ENCODE measurements around the gene TLCD3B.
"Not testable (repeated sequence)": the region's sequence is repeated elsewhere in the genome, so short reads cannot be mapped to it uniquely, and the experiment has no call there.

The TLCD3B gene

DNA sequence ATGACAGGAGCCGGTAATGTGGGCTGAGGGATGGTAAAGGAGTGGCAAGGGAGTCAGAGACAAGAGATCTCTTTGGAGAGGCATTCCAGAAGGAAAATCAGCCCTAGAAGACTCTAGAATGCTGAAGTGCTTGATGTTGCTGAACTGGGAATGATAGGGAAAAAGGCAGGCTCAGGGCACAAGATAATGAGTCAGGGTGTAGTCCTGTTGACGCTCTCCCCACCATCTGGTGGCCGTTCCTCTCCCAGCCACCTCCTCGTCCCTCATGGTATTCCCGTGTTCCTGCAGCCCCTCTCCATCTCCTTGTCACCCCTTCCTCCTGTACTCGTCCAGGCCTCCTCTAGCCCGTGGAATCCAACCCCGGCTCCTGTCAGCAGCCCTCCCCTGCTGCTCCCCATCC, 23.4 kb upstream of the TLCD3B start:
- H3K4me3 ChIP-seq (ENCODE audit: low read length): no peak overlapping the region
- H3K4me1 ChIP-seq (ENCODE audit: control insufficient read depth, low read depth, low read length): peaks cover 3% of the 10 kb centered on the region
- no peak overlapping the region for H3K9ac ChIP-seq (ENCODE audit: low read length)
- H3K27me3 ChIP-seq (ENCODE audit: control insufficient read depth, insufficient read depth, low read length): no peaks in the 10 kb centered on the region
- no peaks in the 10 kb centered on the region for H3K9me3 ChIP-seq (ENCODE audit: control insufficient read depth, low read depth, low read length)
- no peaks in the 10 kb centered on the region for H3K36me3 ChIP-seq (ENCODE audit: control insufficient read depth, low read depth, low read length)
- no peak overlapping the region for H3K27ac ChIP-seq (ENCODE audit: low read length)

DNA sequence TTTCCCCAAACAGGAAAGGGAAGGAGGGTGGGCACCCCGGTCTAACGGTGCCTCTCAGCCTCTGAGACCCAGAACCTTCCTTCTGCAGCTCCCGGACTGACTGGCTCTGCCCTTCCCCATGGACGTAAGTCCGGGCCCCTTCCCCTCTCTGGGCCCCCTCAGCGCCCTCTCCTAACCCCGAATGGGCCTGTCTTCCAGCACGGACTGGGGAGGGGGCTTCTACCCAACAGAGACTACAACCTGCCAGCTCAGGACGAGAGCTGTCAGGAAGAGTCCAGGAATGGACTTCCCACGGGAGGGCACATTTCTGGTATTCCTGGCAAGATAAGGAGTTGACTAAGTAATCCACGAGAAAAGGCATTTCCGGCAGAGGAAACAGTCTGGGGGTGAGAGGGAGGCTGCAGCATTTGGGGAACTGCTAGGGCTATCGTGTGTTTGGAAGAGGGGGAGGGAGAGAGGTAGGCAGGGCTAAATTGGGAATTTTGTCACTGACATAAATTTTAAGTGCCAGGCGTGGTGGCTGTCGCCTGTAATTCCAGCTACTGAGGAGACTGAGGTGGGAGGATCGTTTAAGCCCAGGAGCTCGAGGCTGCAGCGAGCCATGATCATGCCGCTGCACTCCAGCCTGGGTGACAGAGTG, 22.4 kb upstream of the TLCD3B start:
- Histone ChIP-seq H3K9me3 (ENCODE audit: control insufficient read depth, low read depth, low read length) (no peaks in the 10 kb centered on the region), H3K4me1 (ENCODE audit: control insufficient read depth, low read depth, low read length) (peaks cover 3% of the 10 kb centered on the region), H3K9ac (ENCODE audit: low read length) (peak overlapping the region; percentile 61), H3K4me3 (ENCODE audit: low read length) (peak overlapping the region; percentile 84), H3K27me3 (ENCODE audit: control insufficient read depth, insufficient read depth, low read length) (no peaks in the 10 kb centered on the region), H3K36me3 (ENCODE audit: control insufficient read depth, low read depth, low read length) (no peaks in the 10 kb centered on the region), H3K27ac (ENCODE audit: low read length) (no peak overlapping the region)

DNA sequence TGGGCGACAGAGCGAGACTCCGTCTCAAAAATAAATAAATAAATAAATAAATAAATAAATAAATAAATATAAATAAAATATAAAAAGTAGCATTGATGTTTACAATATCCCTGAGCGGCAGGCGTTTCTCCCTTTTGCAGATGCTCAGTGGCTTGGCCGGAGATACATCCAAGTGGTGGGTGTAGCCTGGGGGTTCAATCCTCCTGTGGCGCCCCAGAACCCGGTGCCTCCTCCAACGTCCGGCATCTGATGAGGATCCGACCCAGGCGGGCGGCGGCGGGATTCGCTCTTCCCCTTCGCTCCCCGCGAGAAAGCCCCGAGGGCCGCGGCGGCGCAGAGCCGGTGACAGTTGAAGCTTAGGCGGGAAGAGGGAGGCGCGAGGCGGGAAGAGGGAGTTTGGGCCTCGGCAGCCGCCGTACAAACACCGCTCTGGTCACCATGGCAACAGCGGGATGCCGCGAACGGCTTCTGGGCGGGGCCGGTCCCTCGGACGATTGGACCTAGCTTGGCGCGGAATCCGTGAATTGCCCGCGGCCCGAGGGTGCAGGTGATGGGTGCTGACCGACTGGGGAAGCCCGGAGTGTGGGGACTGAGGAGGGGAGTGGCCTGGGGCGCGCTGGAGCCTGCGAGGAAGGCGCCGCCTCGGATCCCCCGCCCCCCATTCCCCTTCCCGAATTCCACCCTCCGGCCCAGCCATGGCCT, 21.8 kb upstream of the TLCD3B start:
- Histone ChIP-seq H3K36me3 (ENCODE audit: control insufficient read depth, low read depth, low read length) (no peaks in the 10 kb centered on the region), H3K4me3 (ENCODE audit: low read length) (peak overlapping the region; percentile 84), H3K4me1 (ENCODE audit: control insufficient read depth, low read depth, low read length) (peaks cover 3% of the 10 kb centered on the region), H3K27me3 (ENCODE audit: control insufficient read depth, insufficient read depth, low read length) (no peaks in the 10 kb centered on the region), H3K9me3 (ENCODE audit: control insufficient read depth, low read depth, low read length) (no peaks in the 10 kb centered on the region), H3K27ac (ENCODE audit: low read length) (no peak overlapping the region), H3K9ac (ENCODE audit: low read length) (peak overlapping the region; percentile 61)

DNA sequence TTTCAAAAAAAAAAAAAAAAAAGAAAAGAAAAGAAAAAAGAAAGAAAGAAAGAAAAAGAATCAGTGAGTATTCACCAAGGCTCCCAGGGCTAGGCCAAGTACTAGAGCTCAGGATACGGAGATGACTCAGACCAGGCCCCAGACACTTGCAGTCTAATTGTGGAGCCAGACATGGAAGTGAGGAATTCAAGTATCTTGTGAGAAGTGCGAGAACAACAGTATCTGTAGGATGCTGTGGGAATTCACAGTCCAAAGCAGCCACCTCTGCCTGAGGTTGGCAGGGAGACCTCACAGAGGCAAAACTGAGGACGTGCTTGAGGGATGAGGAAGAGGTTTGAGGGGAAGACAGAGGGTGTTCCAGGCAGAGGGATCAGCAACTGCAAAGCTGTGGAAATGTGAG, 20.4 kb upstream of the TLCD3B start:
- Histone ChIP-seq H3K9me3 (ENCODE audit: control insufficient read depth, low read depth, low read length) (no peaks in the 10 kb centered on the region), H3K4me1 (ENCODE audit: control insufficient read depth, low read depth, low read length) (peaks cover 3% of the 10 kb centered on the region), H3K27me3 (ENCODE audit: control insufficient read depth, insufficient read depth, low read length) (no peaks in the 10 kb centered on the region), H3K36me3 (ENCODE audit: control insufficient read depth, low read depth, low read length) (no peaks in the 10 kb centered on the region), H3K27ac (ENCODE audit: low read length) (no peak overlapping the region), H3K4me3 (ENCODE audit: low read length) (no peak overlapping the region), H3K9ac (ENCODE audit: low read length) (no peak overlapping the region)

DNA sequence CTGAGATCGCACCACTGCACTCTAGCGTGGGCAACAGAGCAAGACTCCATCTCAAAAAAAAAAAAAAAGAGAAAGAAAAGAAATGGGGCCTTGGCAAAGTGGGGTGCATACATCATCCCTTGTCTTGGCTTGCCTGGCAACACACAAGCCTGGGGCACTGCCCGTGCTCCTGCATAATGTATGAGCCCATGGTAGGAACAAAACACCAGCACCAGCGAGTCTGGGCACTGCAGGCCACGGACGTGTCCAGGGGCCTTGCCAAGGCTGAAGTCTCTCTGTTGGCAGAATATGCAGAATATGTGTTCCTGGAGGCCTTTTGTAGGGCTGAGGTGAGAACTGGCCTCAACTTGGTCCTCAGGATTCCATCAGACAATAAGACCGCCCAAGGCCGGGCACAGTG, 18.8 kb upstream of the TLCD3B start:
- peaks cover 3% of the 10 kb centered on the region for H3K4me1 ChIP-seq (ENCODE audit: control insufficient read depth, low read depth, low read length)
- H3K9ac ChIP-seq (ENCODE audit: low read length): no peak overlapping the region
- H3K9me3 ChIP-seq (ENCODE audit: control insufficient read depth, low read depth, low read length): no peaks in the 10 kb centered on the region
- no peak overlapping the region for H3K4me3 ChIP-seq (ENCODE audit: low read length)
- H3K36me3 ChIP-seq (ENCODE audit: control insufficient read depth, low read depth, low read length): no peaks in the 10 kb centered on the region
- no peaks in the 10 kb centered on the region for H3K27me3 ChIP-seq (ENCODE audit: control insufficient read depth, insufficient read depth, low read length)
- H3K27ac ChIP-seq (ENCODE audit: low read length): no peak overlapping the region

DNA sequence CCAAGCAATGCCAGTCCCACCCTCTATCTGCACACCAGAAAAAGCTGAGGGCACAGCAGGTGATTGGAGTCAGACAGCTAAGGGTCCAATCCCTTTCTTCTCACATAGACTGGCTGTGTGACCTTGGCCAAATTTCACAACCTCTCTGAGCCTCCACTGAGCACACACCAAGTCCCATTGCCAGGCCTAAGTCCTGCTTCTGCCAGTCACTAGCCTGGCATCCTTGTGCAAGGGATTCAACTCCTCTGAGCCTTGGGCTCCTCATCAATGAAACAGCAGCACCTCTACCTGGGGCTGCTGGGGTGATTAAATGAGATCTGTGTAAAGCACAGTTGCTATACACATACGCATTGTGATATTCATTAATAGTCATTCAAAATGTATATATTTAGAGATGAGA, 15.5 kb upstream of the TLCD3B start:
- H3K36me3 ChIP-seq (ENCODE audit: control insufficient read depth, low read depth, low read length): no peaks in the 10 kb centered on the region
- no peak overlapping the region for H3K4me3 ChIP-seq (ENCODE audit: low read length)
- no peak overlapping the region for H3K9ac ChIP-seq (ENCODE audit: low read length)
- H3K27ac ChIP-seq (ENCODE audit: low read length): no peak overlapping the region
- no peaks in the 10 kb centered on the region for H3K9me3 ChIP-seq (ENCODE audit: control insufficient read depth, low read depth, low read length)
- no peaks in the 10 kb centered on the region for H3K27me3 ChIP-seq (ENCODE audit: control insufficient read depth, insufficient read depth, low read length)
- H3K4me1 ChIP-seq (ENCODE audit: control insufficient read depth, low read depth, low read length): no peaks in the 10 kb centered on the region

DNA sequence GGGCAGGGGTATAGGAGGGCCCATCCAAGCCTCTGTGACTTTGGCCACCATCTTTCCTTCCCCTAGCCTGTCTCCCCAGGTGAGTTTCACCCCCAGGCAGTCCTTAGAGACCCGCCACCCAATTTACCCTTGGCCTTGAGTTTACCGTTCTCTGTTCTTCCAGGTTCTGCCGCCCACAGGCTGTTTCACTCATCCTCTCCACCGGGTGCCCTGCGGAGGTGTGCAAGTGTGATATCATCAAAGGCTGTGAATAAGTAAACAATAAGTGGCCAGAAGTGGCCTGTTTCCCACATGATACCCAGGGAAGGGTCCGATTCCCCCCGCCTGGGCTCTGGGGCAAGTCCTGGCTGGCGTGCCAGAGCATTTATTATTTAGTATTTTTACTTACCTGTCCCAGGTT, 15.1 kb upstream of the TLCD3B start:
- Histone ChIP-seq H3K27me3 (ENCODE audit: control insufficient read depth, insufficient read depth, low read length) (no peaks in the 10 kb centered on the region), H3K4me1 (ENCODE audit: control insufficient read depth, low read depth, low read length) (no peaks in the 10 kb centered on the region), H3K36me3 (ENCODE audit: control insufficient read depth, low read depth, low read length) (no peaks in the 10 kb centered on the region), H3K27ac (ENCODE audit: low read length) (no peak overlapping the region), H3K4me3 (ENCODE audit: low read length) (no peak overlapping the region), H3K9ac (ENCODE audit: low read length) (no peak overlapping the region), H3K9me3 (ENCODE audit: control insufficient read depth, low read depth, low read length) (no peaks in the 10 kb centered on the region)

DNA sequence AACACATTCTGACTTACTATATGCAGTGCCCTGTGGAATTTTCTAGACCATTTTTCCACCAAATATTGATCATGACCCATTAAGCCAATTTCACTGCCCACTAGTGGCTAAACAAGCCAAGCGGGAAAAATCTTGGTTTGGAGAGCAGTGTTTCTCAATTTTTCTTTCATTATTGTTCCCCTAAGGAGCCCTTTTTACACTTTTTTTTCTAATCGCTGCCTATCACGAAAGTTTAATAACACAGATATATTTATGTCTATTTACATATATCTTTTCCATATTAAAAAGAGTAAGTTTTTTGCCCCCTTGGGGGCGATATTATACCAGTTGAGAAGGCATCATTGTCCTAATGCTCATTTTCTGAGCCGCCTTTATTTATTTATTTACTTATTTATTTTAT, 10.8 kb upstream of the TLCD3B start:
- Histone ChIP-seq H3K4me3 (ENCODE audit: low read length) (no peak overlapping the region), H3K27ac (ENCODE audit: low read length) (no peak overlapping the region), H3K36me3 (ENCODE audit: control insufficient read depth, low read depth, low read length) (no peaks in the 10 kb centered on the region), H3K9me3 (ENCODE audit: control insufficient read depth, low read depth, low read length) (no peaks in the 10 kb centered on the region), H3K27me3 (ENCODE audit: control insufficient read depth, insufficient read depth, low read length) (no peaks in the 10 kb centered on the region), H3K9ac (ENCODE audit: low read length) (no peak overlapping the region), H3K4me1 (ENCODE audit: control insufficient read depth, low read depth, low read length) (no peaks in the 10 kb centered on the region)

DNA sequence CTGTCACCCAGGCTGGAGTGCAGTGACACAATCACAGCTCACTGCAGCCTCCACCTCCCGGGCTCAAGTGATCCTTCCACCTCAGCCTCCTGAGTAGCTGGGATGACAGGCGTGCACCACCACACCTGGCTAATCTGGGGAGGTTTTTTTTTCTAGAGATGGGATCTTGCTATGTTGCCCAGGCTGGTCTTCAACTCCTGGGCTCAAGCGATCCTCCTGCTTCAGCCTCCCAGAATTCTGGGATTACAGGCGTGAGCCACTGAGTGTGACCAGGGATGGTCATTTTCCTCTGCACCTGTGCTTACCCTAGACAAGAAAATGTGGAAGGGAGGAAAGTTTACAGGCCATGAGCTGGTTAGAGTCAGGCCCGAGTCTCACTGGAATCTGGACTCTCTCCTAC, 9.6 kb upstream of the TLCD3B start:
- H3K4me1 ChIP-seq (ENCODE audit: control insufficient read depth, low read depth, low read length); H3K9ac ChIP-seq (ENCODE audit: low read length); H3K27me3 ChIP-seq (ENCODE audit: control insufficient read depth, insufficient read depth, low read length); H3K4me3 ChIP-seq (ENCODE audit: low read length); H3K27ac ChIP-seq (ENCODE audit: low read length); H3K36me3 ChIP-seq (ENCODE audit: control insufficient read depth, low read depth, low read length); H3K9me3 ChIP-seq (ENCODE audit: control insufficient read depth, low read depth, low read length): not testable (repeated sequence)

DNA sequence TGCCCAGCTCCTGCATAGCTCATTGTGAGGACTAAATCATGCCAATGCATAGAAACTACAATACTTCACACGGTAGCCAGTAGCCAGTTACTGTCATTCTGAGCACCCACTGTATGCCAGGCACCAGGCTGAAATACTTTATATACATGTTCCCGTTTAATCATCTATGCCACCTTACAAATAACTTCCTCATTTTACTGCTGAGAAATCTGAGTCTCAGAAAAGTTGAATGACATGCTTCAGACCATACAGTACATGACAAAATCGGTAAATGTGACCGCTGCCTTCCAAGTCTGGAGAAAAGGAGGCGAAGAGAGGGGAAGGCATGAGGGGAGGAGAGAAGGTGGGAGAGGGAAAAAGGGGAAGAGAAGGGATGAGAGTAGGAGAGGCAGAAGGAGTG, 9.2 kb upstream of the TLCD3B start:
- H3K4me1 ChIP-seq (ENCODE audit: control insufficient read depth, low read depth, low read length): no peaks in the 10 kb centered on the region
- H3K9ac ChIP-seq (ENCODE audit: low read length): no peak overlapping the region
- H3K36me3 ChIP-seq (ENCODE audit: control insufficient read depth, low read depth, low read length): no peaks in the 10 kb centered on the region
- peaks cover 12% of the 10 kb centered on the region for H3K27me3 ChIP-seq (ENCODE audit: control insufficient read depth, insufficient read depth, low read length)
- no peak overlapping the region for H3K4me3 ChIP-seq (ENCODE audit: low read length)
- no peaks in the 10 kb centered on the region for H3K9me3 ChIP-seq (ENCODE audit: control insufficient read depth, low read depth, low read length)
- no peak overlapping the region for H3K27ac ChIP-seq (ENCODE audit: low read length)

DNA sequence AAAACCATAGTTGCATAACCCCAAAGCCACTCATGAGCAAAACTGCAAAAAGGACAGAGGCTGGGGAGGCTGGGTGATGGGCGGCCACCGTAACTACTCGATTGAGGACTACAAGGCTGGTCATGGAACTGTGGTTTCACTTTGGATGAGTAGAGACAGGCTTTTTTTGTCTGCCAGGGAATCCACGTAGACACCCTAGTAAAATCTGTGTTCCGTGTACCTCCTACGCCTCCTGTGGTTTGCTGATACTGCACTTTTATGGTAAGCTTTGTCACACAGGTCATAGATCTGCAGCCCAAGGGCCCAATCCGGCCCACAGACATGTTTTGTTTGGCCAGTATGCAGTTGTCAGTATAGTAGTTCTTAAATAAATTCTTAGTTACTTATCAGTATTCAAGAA, 2.2 kb upstream of the TLCD3B start:
- H3K27me3 ChIP-seq (ENCODE audit: control insufficient read depth, insufficient read depth, low read length): peaks cover 30% of the 10 kb centered on the region
- H3K4me3 ChIP-seq (ENCODE audit: low read length): no peak overlapping the region
- no peak overlapping the region for H3K9ac ChIP-seq (ENCODE audit: low read length)
- H3K36me3 ChIP-seq (ENCODE audit: control insufficient read depth, low read depth, low read length): no peaks in the 10 kb centered on the region
- H3K4me1 ChIP-seq (ENCODE audit: control insufficient read depth, low read depth, low read length): peaks cover 9% of the 10 kb centered on the region
- no peaks in the 10 kb centered on the region for H3K9me3 ChIP-seq (ENCODE audit: control insufficient read depth, low read depth, low read length)
- no peak overlapping the region for H3K27ac ChIP-seq (ENCODE audit: low read length)
